HG03196 (cell line): Measurements from ENCODE around the gene HCFC1.

Experiments used
- ATAC-seq: cut with Tn5 transposase; IDR thresholded peaks from one replicate; pipeline ENCODE4 v1.9.1; 2021; ENCODE audit not compliant: unreplicated experiment

HCFC1 gene

DNA sequence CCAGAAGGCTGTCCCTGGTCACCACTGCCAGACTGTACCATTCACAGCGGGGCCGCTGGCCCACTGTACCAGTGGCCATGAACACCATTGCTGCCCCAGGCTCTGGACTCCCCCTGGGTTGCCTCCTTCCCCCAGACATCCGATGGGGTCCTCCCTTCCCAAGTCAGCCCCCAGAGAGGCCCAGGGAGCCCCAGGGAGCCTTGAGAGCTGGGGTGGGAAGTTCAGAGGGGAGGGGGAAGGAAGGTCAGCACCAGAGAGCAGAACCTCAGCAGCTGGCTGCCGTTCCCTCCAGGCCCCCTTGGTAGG lies 45.1 kb downstream of the HCFC1 start:
- no peak for ATAC-seq

DNA sequence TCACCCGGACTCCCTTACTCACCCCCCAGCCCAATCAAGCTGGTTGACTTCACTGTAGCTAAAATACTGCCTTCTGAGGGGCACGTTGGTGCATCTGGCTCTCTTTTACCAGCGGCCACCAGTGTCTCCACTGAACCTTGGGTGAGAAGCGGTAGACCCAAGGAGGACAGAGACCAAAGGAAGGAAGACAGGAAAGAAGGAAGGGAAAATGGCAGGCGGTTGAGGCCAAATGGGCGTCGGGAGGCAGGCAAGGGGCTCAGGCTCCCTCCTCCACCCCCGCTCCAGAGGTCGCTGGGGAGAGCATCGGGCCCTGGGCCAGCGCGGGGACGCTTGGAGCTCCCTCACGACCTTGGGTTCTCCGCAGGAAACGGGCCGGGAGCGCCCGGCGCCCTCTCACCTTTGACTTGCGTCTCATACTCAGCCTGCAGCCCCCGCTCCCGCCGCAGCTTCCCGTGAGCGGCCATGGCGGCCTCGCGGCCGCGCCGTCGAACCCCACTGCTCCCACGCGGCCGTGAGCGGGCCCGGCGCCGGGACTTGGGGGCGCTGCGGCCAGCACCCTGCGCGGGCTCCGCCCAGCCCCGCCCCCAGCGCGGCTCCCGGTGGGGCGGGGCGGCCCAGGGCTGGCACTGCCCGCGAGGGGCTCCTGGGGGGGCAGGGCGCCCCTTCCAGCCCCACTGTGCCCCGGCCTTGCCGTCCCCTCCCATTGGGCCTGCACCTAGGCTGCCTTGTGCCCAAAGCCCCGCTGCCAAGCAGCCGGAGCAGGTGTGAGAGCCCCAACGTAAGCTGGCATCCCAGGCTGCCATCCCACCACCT lies 45.7 kb downstream of the HCFC1 start, which contains the start of gene ARHGAP4:
Gene ARHGAP4 (minus strand): TSS at position 526 of the 813 bp plus-strand sequence. CDS start 62 bp downstream, at position 464.
- ATAC-seq, result no peak

DNA sequence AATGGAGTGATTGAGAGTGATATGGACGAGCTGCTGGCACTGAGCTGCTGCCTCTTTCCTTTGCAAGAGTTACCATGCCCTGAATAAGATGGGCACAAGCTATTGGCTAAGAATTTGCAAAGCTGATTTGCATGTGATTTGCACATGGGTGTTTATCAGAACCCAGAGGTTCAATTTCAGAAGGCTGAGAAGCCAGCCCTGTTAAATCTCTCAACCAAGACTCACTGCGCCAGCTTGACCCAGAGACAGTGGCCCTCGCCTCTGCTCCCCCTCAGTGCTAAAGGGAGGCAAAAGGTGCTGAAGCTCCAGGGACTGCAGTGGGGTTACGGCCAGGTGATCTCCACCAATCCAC lies 46.3 kb downstream of the HCFC1 start:
- no peak for ATAC-seq

DNA sequence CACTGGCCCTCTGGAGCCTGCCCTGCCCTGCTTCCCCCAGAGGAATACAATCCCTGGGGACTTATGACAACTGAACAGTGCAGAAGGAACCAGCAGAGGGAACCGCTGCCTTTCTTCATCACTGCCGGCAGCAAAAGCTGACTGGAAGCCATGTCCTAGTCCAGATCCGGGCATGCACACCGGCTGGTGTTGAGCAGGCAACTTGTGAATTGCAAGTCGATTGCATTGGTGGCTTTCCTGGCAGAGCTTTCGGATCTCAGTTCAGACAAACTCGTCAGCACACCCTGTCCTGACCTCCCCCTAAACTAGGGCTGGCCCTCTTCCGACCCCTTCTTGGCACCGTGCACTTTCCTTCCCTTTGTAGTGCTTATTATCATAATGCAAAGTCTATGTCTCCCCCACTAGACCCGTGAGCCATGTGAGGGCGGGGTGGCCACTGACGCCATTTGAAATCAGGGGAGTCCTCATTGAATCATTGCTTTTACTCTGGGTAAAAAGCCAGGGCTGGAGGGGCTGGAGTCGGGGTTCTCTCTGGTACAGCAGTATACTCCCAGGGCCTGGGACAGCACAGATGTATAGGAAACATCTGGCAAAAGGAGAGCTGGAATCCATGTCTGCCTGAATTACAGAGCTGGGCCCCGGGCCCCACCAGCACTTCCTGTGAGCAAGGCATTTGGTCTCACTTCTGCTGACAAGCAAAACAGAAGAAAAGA lies 47.3 kb downstream of the HCFC1 start:
- no peak for ATAC-seq

DNA sequence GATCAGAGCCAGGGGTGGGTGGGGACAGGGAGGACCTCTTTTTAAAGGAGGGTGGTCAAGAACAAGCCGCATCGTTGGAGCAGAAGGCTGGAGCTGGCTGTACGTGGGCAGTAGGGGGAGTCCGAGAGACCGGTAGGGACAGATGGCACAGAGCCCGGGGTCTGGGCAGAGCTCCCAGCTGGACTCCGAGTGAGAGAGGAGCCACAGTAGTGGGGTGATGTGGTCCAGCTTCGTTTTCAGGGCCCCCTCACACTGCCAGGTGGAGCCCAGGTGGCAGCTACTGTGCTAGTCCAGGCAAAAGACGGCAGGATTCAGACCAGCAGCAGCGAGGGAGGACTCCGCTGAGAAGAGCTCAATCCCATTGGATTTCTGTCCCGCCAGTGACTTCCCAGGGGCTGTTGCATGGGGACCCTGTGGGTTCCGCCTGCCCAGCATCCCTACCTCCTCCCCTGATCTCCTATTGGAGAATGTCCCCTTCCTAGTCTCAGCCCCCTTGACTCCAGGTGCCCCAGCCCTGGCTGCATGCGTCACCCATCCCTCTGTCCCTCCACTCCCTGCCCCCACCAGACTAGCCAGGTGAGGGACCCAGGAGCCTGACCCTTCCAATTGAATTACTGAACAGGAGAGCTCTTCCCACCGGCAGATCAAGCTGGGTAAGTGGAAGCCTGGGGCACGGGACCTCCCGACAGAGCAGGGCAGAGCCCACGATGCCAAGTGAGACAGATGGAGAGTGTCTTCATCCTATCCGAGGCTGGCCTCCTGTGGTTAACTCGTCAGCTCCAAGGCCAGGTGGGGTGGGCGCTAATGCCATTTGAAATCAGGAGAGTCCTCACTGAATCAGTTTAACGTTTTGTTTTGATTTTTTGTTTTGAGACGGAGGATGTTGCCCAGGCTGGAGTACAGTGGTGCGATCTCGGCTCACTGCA lies 48.4 kb downstream of the HCFC1 start:
- ATAC-seq, result no peak

DNA sequence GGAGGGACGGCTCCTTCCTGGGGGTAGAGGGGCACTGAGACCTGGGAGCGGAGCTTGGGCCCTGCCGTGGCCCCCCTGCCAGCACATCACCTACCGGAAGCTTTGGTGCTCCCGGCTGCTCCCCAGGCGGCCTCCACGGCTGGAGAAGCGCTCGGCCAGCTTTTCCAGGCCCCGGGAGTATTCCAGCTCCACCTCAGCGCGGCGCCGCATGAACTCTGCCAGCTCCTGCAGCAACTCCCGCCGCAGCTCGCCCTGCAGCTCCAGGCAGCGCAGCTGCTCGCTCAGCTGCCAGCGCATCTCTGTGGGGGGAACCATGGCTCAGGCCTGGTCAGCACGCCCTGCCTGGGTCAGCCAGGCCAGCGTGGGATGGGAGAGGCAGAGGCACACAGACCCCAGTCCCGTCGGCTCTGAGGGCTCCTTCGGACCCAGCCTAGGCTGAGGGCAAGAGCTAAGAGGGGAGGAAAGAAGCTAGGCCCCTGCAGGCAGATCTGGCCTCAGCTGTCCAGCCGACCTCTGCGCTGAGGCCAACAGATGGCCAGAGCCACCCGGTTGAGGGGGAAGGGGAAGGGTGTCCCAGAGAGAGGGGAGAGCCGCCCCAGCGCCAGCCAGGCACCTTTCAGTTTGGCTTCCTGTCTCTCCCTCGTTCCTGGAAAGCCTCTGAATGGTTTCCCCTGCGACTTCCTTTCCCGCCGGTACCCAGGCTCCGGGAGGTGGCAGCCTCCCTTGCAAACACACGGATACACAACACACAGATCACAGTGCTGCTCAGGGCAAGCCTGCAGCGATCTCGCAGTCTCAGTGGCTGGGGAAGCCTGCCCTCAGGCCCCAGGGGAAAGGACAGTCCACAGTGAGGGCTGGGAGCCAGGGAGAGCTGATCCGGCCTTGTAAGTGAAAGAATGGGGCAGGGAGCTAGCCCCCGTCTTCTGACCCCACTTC lies 49.8 kb downstream of the HCFC1 start:
- no peak for ATAC-seq

DNA sequence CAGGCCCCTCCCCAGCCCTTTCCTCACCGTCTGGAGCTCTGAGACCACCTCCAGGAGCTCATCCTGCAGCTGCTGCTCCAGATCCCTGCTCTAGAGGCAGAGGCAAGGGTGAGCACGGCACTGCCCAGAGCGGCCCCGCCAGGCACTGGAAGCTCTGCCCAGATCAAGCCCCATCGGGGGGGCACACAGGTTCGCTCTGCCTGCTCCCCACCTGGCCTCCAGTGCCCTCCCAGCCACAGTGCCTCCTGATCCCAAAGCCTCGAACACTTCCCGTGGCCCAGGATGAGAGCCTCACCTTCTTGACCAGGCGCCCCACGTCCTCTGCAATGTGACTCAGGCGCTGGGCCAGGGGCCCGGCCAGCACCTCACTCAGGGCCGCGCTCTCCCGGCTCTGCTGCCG lies 50.5 kb downstream of the HCFC1 start:
- ATAC-seq, result no peak

DNA sequence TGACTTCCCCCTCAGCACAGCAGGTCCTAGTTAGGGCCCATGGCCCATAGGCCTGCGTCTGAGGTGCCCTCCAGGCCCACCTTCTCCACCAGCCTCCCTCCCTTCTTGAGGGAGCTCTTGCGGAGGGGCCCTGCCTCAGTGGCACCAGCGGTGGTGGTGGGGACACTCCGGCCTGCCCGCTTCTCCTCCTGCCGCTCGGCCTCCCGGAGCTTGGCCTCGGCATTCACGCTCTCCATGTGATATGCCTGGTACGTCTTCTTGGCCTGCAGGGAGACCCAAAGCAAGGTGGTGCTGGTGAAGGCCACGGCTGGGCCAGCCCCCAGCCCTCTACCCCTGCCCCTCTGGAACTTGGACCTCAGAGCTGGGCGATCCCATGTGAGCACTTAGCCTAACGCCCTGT lies 51.1 kb downstream of the HCFC1 start:
- no peak for ATAC-seq

DNA sequence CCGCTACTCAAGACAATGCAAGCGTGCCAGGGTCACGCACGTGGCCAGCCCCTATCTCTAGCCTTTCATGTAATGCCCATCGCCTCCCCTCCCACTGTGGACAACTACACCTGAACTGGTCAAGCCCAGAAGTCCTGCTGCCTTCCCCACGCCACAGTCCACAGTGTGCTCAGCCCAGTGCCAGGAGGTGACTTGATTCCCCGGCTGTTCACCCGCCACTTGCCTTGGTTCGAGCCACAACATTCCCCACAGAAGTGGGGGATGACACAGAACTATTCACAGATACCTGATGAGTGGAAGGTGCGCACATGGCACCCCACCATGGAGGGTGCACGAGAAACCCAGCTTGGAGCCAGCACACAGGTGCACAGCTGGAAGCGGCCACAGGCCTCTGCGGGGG lies 52.3 kb downstream of the HCFC1 start:
- ATAC-seq, result no peak

DNA sequence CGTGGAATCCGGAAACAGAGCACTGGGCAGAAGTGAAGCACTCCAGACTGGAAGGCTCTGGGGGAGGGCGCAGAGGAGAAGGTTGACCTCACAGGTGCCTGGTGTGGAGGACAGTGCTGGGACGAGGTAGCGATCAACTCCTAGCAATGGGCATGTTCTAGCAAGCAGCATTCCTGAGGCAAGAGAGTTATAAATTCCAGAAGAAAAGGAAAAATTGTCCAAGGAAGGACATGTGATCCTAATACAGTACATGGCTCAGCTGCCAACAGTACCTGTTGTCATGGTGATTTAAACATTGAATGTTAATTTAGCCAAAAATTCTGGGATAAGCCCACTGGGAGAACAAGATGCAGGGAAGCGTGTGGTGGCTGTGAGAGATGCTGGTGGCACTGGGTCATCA lies 53.7 kb downstream of the HCFC1 start:
- ATAC-seq, result no peak

DNA sequence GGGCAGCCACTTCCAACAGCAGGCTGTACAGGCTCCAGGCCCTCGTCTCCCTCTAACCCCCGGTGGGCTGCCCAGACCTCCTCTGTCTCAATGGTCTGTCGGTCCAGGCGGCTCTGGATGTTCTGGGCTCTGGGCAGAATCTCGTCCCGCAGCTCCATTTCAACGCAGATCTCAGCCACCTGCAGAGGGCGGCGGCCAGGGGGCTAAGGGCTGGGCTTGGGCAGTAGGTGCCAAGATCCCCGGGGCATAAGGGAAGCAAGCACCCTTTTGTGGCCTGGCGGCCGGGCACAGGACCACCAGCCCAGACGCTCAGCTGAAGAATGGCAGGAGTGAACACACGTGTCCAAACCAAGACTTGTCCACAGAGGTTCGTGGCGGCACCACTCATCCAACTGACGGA lies 57.9 kb downstream of the HCFC1 start:
- no peak for ATAC-seq

DNA sequence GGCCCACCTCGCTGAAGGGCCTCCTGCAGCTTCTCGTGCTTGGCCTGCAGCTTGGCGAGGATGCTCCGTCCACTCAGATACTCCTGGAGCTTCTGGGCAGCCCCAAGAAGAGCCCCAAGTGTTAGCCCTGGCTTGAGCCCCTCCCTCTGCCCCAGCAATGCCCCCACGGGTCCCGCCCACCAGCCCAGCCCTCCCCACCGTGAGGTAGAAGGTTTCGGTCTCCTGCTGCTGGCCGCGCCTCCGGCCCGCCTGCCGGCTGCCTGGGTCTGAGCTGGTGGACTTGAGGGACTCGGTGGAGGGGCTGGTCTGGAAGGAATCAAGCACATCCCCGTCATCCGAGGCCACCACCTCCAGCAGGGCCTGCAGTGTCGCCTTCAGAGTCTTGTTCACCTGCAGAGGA lies 58.4 kb downstream of the HCFC1 start:
- no peak for ATAC-seq

DNA sequence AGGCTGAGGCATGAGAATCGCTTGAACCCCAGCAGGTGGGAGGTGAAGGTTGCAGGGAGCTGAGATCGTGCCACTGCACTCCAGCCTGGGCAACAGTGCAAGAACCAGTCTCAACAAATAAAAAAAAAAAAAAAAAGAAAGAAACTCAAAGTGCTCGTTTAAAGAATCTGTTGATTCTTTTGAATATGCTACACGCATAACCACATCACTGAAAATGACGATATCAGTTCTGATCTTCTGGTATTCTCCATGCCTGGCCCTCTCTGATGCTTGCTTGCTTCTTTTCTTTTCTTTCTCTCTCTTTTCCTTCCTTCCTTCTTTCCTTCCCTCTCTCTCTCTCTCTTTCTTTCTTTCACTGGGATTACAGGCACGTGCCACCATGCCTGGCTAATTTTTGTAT lies 59.8 kb downstream of the HCFC1 start:
- ATAC-seq, result no peak

DNA sequence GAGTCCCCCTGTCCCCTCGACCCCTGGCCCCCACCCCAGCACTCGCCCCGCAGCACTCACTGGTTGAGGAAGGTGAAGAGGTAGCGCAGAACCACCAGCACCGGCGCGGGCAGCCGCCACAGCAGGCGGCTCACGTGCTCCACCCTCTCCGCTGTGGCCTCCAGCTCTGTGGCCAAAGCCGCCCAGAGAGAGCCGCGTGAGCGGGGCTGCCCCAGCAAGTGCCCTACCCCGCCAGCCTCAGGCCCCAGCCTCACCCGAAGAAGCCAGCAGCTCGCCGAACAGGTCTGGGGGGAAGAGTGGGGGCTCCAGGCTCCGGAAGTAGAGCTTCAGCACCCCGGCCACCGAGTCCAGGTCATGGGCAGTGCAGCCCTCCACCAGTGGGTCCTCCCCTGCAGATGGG lies 61.2 kb downstream of the HCFC1 start:
- no peak for ATAC-seq

DNA sequence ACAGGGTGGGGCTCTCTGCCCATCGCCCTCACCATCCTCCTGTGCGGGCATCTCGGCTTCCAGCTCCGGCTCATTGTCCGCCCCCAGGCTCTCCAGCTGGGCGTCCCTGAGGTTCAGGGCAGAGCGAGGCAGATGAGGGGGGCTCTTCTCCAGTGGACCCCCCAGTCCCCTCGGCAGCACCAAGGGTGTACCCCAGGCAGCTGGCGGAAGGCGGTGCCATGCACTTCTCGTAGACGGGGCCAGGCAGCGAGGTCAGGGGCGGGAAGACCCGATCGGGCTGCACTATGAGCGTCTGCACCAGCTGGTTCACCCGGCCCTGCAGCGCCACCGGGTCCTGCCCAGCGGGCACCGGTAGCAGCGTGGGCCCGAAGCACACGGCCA lies 61.6 kb downstream of the HCFC1 start:
- ATAC-seq, result no peak

DNA sequence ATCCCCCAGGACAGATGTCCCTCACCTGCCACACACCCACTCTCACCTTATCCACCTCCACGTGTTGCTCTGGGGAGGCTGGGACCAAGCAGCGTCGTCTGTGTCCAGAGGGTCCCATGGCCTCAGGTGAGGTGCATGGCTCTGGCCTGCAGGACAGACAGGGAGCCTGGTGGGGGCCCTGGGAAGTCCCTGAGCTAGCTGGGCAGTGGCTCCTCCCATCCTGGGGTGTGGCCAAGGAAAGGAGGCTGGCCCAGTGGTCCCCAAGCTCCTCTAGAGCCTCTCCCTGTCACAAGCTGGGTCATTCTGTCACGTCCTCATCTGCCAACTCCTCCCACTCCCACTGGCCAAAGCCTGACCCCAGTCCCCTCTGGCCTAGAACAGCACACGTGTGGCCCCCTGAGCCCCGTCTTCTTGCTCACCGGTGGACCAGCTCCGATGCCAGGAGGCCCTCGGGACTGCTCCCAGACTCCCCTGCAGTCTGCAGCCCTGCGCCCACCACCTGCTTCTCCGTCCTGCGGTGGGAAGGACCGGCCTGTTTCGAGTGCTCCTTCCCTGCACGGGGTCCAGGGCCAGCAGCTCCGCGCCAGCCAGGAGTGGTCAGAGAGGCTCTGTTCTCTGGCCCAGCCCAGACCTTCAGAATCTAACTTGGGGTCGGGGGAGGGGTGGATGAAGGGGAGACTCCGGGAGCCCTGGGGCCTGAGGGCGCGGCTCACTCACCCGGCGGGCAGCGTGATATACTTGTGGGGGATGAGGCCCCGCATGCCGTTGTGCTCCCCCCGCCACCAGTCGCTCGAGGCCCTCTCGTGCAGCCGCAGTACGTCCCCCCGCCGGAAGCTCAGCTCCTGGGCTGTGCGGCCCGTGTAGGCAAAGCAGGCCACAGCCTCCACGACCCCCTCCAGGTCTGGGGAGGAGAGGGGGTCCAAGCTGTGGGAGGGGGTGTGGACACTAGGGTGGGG lies 62.3 kb downstream of the HCFC1 start:
- no peak for ATAC-seq

DNA sequence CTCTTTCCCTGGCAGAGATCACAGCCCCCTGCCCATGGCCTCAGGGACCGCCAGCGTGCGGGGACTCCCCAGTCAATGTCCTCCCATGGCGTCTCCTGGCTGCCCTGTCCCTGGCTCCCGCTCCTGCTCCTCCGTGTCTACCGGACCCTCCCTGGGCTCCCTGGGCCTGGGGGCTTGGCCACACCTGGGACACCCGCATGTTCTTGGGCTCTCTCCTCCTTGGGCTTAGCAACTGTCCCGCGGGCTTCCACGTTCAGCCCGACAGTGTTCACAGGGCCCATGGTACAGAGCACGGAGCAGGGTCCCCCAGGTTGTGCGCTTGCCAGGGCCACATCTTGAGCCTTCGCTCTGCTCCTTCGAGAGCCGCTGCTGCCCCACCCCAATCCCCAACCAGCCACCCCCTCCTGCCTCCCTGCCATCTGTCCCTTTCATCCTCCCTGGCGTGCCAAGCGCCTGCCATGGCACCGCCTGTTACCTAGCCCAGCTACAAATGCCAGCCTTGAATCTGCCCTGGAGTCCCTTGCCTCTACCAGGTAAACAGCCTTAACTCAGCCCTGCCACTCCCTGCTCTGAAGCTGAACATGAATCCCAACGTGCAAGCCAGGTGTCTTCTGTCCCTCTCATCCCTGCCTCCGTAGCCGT lies 63.3 kb downstream of the HCFC1 start:
- ATAC-seq, result no peak

DNA sequence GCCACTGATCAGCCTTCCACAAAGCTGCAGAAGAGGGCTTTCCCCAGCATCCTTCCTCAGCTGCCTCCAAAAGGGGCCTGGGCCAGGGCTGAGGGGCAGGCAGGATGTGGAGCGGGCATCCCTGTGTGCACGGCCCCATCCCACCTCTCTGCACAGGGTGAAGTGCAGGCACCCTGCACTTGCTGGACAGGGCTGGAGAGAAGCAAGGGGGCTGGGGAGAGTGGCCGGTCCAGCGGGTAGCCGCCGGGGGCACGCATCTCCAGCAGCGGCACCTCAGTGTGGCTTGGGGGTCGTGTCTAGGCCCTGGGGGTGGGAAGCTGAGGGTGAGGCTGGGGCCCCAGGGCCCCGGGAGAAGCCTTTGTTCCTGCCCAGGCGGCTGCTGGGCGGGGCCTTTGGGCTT lies 64.2 kb downstream of the HCFC1 start:
- ATAC-seq, result no peak
